Endodermal cell (in vitro differentiated cells): Measurements from ENCODE around the gene PIGS. TPM values are rescaled to one million over a fixed set of nuclear protein-coding genes. Genes with fewer than 3 reads are reported as not detected.

Source experiments
- DNase-seq: peaks from one replicate; pipeline ENCODE4 v3.0.0-alpha.2; 2017
- H3K27ac ChIP-seq: 2 replicates; pipeline ENCODE4 v1.5.1; 2013; ENCODE audit warnings: mild to moderate bottlenecking, low read depth, low read length, moderate library complexity
- H3K27me3 ChIP-seq: 2 replicates; pipeline ENCODE4 v1.6.1; 2013; ENCODE audit warnings: mild to moderate bottlenecking, low read length, moderate library complexity; ENCODE audit not compliant: insufficient read depth, control insufficient read depth, poor library complexity, severe bottlenecking
- H3K36me3 ChIP-seq: 2 replicates; pipeline ENCODE4 v1.7.0; 2013; ENCODE audit warnings: mild to moderate bottlenecking, low read length, moderate library complexity; ENCODE audit not compliant: control insufficient read depth, insufficient read depth
- H3K4me1 ChIP-seq: one replicate; pipeline ENCODE4 v1.7.0; 2013; ENCODE audit warnings: low read length; ENCODE audit not compliant: control insufficient read depth, insufficient read depth
- H3K4me3 ChIP-seq: 2 replicates; pipeline ENCODE4 v1.5.1; 2013; ENCODE audit warnings: mild to moderate bottlenecking, low read length, moderate library complexity
- H3K9ac ChIP-seq: 2 replicates; pipeline ENCODE4 v1.6.1; 2013; ENCODE audit warnings: mild to moderate bottlenecking, low read length, moderate library complexity; ENCODE audit not compliant: poor library complexity, severe bottlenecking; ENCODE audit errors: extremely low read depth
- H3K9me3 ChIP-seq: 2 replicates; pipeline ENCODE4 v1.6.1; 2013; ENCODE audit warnings: mild to moderate bottlenecking, low read length, moderate library complexity; ENCODE audit not compliant: control insufficient read depth
- H3K27ac Mint-ChIP-seq: 2 replicates; pipeline ENCODE4 v1.8.0; 2020; ENCODE audit warnings: mixed read lengths
- H3K27me3 Mint-ChIP-seq: 2 replicates; pipeline ENCODE4 v1.8.0; 2021; ENCODE audit warnings: mild to moderate bottlenecking, mixed read lengths; ENCODE audit not compliant: insufficient read depth
- H3K36me3 Mint-ChIP-seq: 2 replicates; pipeline ENCODE4 v1.8.0; 2020; ENCODE audit warnings: low read depth, mixed read lengths
- H3K4me1 Mint-ChIP-seq: 2 replicates; pipeline ENCODE4 v1.8.0; 2020; ENCODE audit warnings: mixed read lengths
- H3K4me3 Mint-ChIP-seq: 2 replicates; pipeline ENCODE4 v1.8.0; 2020; ENCODE audit warnings: mild to moderate bottlenecking, moderate library complexity, mixed read lengths
- H3K9me3 Mint-ChIP-seq: 2 replicates; pipeline ENCODE4 v1.8.0; 2020; ENCODE audit warnings: mild to moderate bottlenecking, mixed read lengths
- CTCF ChIP-seq: fragments of 200-600 bp; sonication (generic); conservative IDR thresholded peaks from 2 replicates; pipeline ENCODE4 v1.5.0; 2021; ENCODE audit warnings: antibody characterized with exemption, mild to moderate bottlenecking
- WGBS, 2 experiments: methylation state at CpG; one replicate each; pipeline versions ENCODE4 v1.1.5 to v1.1.7; 2013; ENCODE audit warnings: missing lambda C conversion rate in 2 of 2, mixed read lengths in 1 of 2; ENCODE audit not compliant: insufficient coverage in 1 of 2, insufficient read length in 1 of 2; 5-methylcytosine and 5-hydroxymethylcytosine counted together
- total RNA-seq, 2 donors: library from RNA; stranded (reverse); fragmentation: NEBNext Ultra II Directional in 1 of 2; extraction: Animal tissue kit (Norgen Biotek cat#: 25700) in 1 of 2; gene quantifications; 2 replicates in 1 of 2; 3 replicates in 1 of 2; pipeline ENCODE4 v1.2.1, GENCODE V29; 2021

PIGS gene
- total RNA-seq, 2 donors from 2014 or later: 34.9 to 43.0 TPM

- H3K27me3 Mint-ChIP-seq: peaks cover 5% of the 10 kb centered on the region
- no peaks in the 10 kb centered on the region for H3K4me1 Mint-ChIP-seq
- WGBS, 2 experiments: 89 to 93% methylated on average over 7 to 11 of the region's 11 CpGs
Measured at GRCh38 chr17:28534740-28535375, 36.5 kb downstream of the PIGS start.

GRCh38 chr17:28533091-28533807 is 38.1 kb downstream of the PIGS start:
- no peak overlapping the region for H3K9ac ChIP-seq
- H3K27me3 Mint-ChIP-seq: peaks cover 5% of the 10 kb centered on the region
- no peaks in the 10 kb centered on the region for H3K36me3 Mint-ChIP-seq
- H3K36me3 ChIP-seq: no peaks in the 10 kb centered on the region
- WGBS, 2 experiments: 76 to 89% methylated on average over 3 to 16 of the region's 16 CpGs
- DNase-seq: no peak
- no peaks in the 10 kb centered on the region for H3K9me3 Mint-ChIP-seq
- no peak for TF ChIP-seq CTCF
- no peak overlapping the region for H3K4me3 ChIP-seq
- peaks cover 10% of the 10 kb centered on the region for H3K27me3 ChIP-seq
- no peaks in the 10 kb centered on the region for H3K4me1 Mint-ChIP-seq
- H3K4me1 ChIP-seq: no peaks in the 10 kb centered on the region
- H3K4me3 Mint-ChIP-seq: no peak overlapping the region
- no peak overlapping the region for H3K27ac ChIP-seq
- H3K9me3 ChIP-seq: no peaks in the 10 kb centered on the region
- no peak overlapping the region for H3K27ac Mint-ChIP-seq

More at GRCh38 chr17:28534740-28535375, 36.5 kb downstream of the PIGS start:
- Histone ChIP-seq H3K4me1 (no peaks in the 10 kb centered on the region), H3K9me3 (no peaks in the 10 kb centered on the region), H3K27me3 (peaks cover 10% of the 10 kb centered on the region), H3K36me3 (no peaks in the 10 kb centered on the region), H3K4me3 (no peak overlapping the region), H3K9ac (no peak overlapping the region), H3K27ac (no peak overlapping the region)
- Mint-ChIP-seq H3K27ac (no peak overlapping the region), H3K9me3 (no peaks in the 10 kb centered on the region), H3K36me3 (no peaks in the 10 kb centered on the region), H3K4me3 (no peak overlapping the region)
- TF ChIP-seq CTCF: no peak
- DNase-seq: no peak

GRCh38 chr17:28532050-28532960 is 39.0 kb downstream of the PIGS start:
- H3K36me3 Mint-ChIP-seq: no peaks in the 10 kb centered on the region
- H3K9ac ChIP-seq: no peak overlapping the region
- no peaks in the 10 kb centered on the region for H3K9me3 Mint-ChIP-seq
- H3K4me3 ChIP-seq: no peak overlapping the region
- H3K9me3 ChIP-seq: no peaks in the 10 kb centered on the region
- H3K36me3 ChIP-seq: no peaks in the 10 kb centered on the region
- no peak for TF ChIP-seq CTCF
- no peak for DNase-seq
- H3K27ac ChIP-seq: no peak overlapping the region
- peaks cover 10% of the 10 kb centered on the region for H3K27me3 ChIP-seq
- peaks cover 5% of the 10 kb centered on the region for H3K27me3 Mint-ChIP-seq
- H3K4me3 Mint-ChIP-seq: no peak overlapping the region
- no peaks in the 10 kb centered on the region for H3K4me1 ChIP-seq
- H3K27ac Mint-ChIP-seq: no peak overlapping the region
- WGBS, 2 experiments: 77 to 87% methylated on average over 5 of the region's 7 CpGs
- peaks cover 2% of the 10 kb centered on the region for H3K4me1 Mint-ChIP-seq
